A673 (cell line): ENCODE data around the gene TM4SF5.

Experiments used
- EZH2 ChIP-seq: fragments of 200-600 bp; sonication (generic); IDR thresholded peaks from 2 replicates; pipeline ENCODE4 v1.6.1; 2017; ENCODE audit warnings: borderline replicate concordance, low read depth, mild to moderate bottlenecking, mixed read lengths, antibody characterized with exemption, low read length; ENCODE audit not compliant: poor library complexity, severe bottlenecking
- TF ChIP-seq, protein P1 (sequence below): fragments of 300-800, 200-600 bp; sonication (generic); conservative IDR thresholded peaks from 2 replicates; pipeline ENCODE4 v1.5.1; 2017; ENCODE audit warnings: low read depth, mild to moderate bottlenecking, antibody characterized with exemption, low read length, moderate library complexity, mixed read lengths

DNA sequence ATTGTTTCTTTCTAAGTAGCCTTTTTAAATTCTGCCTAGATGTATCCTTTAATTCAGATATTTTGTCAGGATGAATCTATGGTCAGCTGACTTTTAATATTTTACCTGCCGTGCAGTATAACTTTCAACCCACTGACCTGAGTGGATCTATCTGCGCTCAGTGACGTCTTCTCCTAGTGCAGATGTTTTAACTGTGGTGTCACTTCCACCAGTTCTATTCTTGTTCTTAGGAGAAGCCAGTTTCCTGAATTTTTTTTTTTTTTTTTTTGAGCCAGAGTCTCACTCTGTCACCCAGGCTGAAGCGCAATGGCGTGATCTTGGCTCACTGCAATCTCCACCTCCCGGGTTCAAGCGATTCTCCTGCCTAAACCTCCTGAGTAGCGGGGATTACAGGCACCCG lies 5.0 kb upstream of the TM4SF5 start:
- TF ChIP-seq, protein P1, sequence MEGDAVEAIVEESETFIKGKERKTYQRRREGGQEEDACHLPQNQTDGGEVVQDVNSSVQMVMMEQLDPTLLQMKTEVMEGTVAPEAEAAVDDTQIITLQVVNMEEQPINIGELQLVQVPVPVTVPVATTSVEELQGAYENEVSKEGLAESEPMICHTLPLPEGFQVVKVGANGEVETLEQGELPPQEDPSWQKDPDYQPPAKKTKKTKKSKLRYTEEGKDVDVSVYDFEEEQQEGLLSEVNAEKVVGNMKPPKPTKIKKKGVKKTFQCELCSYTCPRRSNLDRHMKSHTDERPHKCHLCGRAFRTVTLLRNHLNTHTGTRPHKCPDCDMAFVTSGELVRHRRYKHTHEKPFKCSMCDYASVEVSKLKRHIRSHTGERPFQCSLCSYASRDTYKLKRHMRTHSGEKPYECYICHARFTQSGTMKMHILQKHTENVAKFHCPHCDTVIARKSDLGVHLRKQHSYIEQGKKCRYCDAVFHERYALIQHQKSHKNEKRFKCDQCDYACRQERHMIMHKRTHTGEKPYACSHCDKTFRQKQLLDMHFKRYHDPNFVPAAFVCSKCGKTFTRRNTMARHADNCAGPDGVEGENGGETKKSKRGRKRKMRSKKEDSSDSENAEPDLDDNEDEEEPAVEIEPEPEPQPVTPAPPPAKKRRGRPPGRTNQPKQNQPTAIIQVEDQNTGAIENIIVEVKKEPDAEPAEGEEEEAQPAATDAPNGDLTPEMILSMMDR: no peak
- TF ChIP-seq EZH2: no peak
